Stomach (tissue), 4 donors: Measurements from ENCODE around the gene FAM163B.

ENCODE experiments used
- CTCF ChIP-seq, 7 experiments: fragments of 450-650 bp in 4 of 7; fragments of 200-600 bp in 3 of 7; sonication (generic) in 3 of 7; IDR thresholded peaks; one replicate each; pipeline ENCODE4 v1.5.1; 2016 to 2019; ENCODE audit warnings: antibody characterized with exemption in 7 of 7, control low read depth in 2 of 7, mild to moderate bottlenecking in 1 of 7
- EP300 ChIP-seq: sonication (generic); formaldehyde crosslinking; IDR thresholded peaks from one replicate; pipeline ENCODE4 v1.6.1; 2017; ENCODE audit warnings: antibody characterized with exemption
- POLR2A ChIP-seq, 4 donors: fragments of 450-650 bp; IDR thresholded peaks; one replicate each; pipeline ENCODE4 v1.6.1; 2016; ENCODE audit warnings: antibody characterized with exemption in 4 of 4, control low read depth in 2 of 4, mild to moderate bottlenecking in 1 of 4, moderate library complexity in 1 of 4
- POLR2AphosphoS5 ChIP-seq, 3 donors: sonication (generic); formaldehyde crosslinking; IDR thresholded peaks; one replicate each; pipeline ENCODE4 v1.6.1; 2016; ENCODE audit warnings: antibody characterized with exemption in 3 of 3

GRCh38 chr9:133653638-133654037, 44.4 kb upstream of the FAM163B start:
- TF ChIP-seq CTCF (IDR thresholded peaks at IDR 0.05): no peak
- no peak for TF ChIP-seq EP300
- no peak for TF ChIP-seq POLR2A (IDR thresholded peaks at IDR 0.05)
- TF ChIP-seq POLR2AphosphoS5 (IDR thresholded peaks at IDR 0.05): no peak
